GM21423 (cell line): ENCODE results near the gene SPAG5.

Experiments used
- ATAC-seq: cut with Tn5 transposase; IDR thresholded peaks from one replicate; pipeline ENCODE4 v1.9.1; 2021; ENCODE audit warnings: mild to moderate bottlenecking, moderate library complexity; ENCODE audit not compliant: unreplicated experiment

SPAG5 gene

DNA sequence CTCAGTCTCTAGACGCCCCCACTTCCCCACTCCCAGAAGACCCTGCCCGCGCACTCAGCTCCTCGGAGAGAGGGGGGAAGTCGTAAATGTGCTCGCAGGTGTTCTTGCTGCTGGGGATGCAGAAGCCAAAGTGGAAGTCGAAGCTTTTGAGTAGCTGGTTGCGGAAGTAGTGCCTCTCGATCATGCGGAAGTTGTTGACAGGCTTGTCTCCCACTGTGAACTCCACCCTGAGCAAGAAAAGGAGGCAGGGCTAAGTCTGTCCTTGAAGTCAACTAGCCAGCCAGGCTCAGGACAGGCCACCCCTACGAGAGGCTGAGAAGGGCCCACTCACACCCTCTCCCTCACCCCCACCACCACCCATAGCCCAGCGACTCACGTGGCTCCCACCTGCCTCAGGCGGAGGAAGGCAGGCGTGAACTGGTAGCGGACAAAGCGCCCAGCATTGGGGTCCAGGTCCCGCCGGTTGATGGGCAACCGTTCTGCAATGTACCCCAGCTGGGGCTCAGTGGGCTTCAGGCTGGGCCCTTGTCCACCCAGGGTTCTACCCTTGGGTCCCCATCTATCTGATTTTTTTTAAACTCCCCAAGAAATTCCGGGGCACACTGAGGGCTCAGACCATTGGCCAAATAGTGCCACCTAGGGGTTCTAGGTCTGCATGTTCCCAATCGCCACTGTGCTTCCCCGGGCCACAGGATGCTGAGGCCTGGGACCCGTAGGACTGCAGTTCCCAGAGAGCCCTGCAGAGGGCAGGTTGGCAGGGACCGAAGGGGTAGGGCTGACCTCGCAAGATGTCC lies 51.0 kb downstream of the SPAG5 start:
- ATAC-seq, result no peak

DNA sequence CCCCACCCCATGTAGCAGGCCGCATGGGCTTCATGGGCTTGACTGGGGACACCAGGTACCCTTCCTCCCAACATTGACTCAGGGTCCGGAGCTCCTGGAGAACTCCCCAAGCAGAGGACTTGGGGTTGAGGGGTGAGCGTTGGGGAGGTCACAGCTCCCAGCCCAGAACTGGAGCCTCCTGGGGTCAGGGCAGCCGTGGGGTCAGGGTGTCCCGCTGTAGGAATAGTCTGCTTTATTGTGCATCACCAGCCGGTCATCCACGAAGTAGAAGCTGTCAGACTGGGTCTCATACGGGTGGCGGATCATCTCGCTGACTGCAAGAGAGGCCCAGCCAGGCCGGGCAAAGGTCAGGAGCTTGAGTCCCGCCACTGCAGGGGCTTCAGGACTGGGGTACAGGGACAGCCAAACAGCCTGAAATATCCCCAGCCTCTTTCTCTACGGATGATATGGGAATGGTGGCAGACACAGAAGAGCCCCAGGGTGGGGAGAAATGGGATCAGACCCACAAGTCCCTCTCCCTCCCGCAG lies 51.7 kb downstream of the SPAG5 start:
- no peak for ATAC-seq

DNA sequence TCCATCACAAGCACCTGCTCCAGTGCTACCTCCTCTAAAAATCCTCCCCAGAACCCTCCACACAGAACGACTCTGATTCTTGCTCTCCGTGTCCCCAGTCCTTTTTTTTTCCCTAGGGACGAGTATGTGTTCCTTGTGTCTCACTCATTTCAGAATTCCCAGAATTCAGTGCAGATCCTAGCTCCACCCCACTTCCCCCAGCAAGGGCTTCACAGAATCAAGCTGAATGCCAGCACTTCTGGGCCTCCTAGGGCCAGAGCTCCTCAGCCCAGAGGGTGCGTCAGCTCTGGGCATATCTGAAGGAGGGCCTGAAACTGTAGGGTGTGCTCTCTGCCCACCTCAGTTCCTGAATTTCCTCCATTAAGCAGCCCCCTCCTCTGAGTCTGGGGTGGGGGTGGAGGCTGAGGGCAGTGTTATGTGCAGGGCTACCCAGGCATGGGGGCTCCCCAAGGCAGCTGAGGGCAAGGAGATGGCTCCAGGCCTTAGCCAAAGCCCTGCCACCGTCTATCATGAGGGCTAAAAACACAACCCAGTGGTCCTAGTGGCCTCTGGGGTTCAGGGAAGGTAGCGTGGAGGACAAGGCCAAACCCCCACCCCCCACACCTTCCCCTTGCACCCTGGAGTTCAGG lies 52.9 kb downstream of the SPAG5 start:
- no peak for ATAC-seq

DNA sequence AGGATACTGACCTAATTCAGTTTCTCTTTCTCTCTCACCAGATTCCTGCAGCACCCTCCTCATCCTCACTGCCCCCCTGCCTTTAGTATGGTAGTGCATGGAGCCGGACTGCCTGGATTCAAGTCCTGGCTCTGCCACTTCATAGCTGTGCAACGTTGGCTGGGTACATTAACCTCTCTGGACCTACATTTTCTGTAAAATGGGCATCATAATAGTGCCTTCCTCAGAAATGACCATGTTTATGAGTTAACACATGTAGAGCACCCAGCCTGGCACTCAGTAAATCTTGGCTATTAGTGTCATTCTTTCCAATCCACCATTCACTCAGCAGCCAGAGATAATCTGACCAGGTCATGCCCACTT lies 53.7 kb downstream of the SPAG5 start:
- no peak for ATAC-seq

DNA sequence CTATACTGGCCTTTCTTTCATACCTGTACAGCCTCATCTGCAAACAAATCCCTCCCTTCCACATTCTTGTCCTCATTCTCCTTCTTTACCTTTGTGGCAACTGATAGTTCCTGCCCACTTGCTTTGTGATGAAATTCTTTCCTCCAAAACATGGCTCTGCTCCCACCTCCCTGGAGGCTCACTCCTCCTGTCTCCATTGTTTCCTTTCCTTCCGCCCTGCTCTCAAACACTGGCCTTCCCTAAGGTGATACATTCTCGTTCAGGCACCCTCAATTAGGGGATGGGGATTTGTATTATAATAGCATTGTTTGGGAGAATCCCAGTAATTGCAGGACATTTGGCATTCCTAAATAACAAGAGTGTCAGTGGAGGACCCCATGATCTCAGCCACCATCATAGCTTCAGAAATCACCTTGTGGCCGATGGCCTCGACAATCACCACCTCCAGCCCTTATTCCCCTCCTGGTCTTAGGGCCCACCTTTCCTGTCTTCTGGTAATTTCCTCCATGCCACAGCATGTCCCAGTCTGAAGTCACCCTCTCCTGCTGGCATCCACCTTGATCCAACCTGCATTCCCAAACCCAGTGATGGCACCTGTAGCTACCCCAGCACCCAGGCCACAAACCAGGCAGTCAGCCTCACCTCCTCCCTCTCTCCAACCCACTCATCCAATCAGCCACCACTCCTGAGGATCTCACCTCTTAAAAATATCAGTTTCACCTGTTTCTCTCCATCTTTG lies 54.3 kb downstream of the SPAG5 start:
- no peak for ATAC-seq

DNA sequence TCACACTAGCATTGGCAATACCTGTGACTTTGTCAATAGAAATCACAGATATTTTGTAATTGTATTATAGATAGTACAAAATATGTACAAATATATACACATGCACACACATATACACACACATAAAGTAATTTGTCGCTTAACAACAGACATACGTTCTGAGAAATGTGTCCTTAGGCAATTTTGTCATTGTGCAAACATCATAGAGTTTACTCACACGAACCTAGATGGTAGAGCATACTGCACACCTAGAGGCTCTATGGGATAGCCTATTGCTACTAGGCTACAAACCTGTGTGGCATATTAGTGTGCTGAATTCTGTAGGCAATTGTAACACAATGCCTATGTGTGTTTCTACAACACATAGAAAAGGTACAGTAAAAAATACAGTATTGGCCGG lies 57.4 kb downstream of the SPAG5 start:
- ATAC-seq, result no peak

DNA sequence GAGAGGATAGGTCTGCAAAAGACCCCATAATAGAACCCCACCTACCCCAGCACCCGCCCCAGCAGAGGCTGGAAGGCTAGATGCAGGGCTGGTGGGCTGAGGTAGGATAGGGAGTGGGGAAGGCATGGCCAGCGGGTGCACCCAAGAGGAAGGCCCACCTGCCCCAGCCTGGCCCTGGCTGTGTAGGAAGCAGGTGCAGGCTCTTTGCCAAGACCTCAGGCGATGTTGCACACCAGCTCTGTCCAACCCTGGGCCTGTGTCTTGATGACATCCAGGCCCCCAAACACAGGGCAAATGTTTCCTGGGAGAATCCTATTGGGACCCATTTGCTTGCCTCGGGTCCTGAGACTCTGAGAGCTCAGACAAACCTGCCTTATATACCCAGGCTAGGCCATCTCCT lies 58.6 kb downstream of the SPAG5 start:
- no peak for ATAC-seq

DNA sequence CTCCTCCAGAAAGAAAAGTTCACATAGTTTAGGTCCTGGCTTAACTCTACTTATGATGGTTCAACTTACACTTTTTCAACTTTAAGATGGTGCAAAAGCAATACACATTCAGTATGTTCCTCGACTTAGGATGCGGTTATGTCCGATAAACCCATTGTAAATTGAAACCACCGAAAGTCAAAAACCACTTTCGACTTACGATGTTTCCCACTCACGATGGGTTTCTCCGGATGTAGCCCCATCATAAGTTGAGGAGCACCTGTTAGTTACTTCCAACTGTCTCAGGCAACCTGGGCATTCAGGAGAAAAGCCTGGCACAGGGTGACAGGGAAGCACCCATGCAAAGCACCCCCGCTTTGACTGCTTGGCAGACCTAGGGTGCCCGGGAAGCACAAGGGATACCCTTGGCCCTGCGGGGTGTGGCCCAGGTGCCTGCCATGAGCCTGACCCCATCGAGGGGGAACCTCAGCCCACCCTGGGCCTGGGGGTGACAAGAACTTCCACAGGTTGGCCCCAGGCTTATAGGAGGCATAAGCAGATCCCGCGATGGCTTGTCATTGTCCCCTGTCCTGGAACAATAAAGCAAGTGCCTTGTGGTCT lies 60.4 kb downstream of the SPAG5 start:
- ATAC-seq, result no peak

DNA sequence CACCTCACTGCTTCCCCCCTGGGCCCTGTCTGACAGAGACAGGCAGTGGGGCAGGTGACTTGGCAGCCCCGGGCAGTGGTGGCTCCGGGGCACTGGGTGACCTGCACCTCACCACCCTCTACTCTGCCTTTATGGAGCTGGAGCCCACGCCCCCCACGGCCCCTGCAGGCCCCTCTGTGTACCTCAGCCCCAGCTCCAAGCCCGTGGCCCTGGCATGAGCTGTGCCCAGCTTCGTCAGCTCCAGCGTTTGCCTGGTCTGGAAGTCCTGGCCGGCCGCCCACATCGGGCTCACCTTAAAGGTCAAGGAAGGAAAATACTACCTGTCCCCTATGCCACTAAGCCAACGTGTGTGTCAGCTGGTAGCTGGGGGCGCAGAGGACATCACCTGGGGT lies 61.6 kb downstream of the SPAG5 start:
- ATAC-seq, result no peak

DNA sequence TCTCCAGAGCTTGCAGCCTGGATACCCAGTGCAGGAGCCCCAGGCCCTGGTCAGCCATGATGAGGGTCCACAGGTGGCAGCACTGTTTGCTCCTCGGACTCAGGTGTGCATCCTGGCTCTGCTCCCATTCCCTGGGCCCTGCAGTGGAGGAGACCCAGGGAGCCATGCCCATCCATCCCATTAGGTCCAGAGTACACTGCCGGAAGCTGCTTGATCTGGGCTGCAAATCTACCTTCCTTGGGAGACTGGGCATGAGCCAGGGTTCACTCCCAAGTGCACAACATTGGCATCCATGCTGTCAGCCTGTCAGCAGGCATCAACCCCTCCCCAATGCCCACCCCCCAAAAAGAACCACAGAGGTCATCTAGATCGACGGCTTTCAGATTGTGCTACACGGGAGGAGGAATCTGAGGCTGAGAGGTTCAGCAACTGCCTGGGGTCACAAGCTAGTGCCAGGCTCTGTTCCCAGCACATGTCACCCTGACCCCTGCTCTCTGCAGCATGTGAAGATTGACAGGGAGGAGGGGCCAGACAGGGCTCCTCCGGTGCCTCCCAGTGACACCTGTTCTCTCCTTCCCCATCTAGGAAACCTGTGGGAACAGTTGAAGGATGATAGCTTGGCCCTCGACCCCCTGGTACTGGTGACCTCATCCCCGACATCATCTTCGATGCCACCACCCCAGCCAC lies 62.1 kb downstream of the SPAG5 start:
- no peak for ATAC-seq

DNA sequence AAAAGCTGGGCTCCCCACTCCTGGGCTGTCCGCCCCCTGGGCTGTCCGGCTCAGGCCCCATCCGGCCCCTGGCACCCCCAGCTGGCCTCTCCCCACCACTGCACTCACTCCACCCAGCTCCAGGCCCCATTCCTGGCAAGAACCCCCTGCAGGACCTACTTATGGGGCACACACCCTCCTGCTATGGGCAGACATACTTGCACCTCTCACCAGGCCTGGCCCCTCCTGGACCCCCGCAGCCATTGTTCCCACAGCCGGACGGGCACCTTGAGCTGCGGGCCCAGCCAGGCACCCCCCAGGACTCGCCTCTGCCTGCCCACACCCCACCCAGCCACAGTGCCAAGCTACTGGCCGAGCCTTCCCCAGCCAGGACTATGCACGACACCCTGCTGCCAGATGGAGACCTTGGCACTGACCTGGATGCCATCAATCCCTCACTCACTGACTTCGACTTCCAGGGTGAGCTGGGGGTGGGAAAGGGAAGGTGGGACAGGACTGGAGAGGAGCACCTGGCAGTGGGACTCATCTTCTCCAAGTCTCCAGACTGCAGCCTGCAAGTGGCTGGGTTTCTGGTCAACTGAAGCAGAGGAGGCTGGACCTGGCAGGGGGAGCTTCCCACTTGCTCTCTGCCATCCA lies 64.0 kb downstream of the SPAG5 start:
- ATAC-seq, result no peak

DNA sequence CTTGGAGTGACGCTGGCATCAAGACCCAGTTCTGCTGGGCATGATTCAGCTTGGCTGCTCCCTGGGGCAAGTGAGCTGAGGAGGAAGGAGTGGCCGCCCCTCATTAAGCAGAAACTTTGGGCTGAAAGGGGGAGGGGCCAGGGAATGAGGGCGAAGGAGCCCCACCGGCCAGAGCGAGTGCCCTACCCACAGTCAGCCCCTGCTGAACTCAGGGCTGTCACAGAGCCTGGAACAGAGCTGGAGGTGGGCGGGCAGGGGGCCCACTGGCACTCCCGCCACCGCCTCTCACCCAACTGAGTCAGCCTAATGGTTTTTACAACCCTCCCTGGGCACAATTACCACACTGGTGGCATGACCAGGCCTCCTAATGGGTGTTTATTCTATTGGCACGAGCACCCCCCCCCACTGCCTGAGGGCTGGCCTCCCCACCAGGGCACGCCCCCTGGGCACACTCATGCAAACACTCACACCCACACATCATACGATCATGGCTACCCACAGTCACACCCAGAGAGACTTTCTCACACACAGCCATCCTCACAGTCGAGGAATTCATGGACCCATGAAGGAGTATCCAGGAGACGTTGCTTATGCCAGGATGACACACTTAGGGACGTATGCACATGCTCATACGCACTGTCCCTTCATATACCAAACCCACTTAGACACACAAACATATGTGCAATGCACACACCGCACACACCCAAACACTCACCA lies 65.6 kb downstream of the SPAG5 start:
- no peak for ATAC-seq

DNA sequence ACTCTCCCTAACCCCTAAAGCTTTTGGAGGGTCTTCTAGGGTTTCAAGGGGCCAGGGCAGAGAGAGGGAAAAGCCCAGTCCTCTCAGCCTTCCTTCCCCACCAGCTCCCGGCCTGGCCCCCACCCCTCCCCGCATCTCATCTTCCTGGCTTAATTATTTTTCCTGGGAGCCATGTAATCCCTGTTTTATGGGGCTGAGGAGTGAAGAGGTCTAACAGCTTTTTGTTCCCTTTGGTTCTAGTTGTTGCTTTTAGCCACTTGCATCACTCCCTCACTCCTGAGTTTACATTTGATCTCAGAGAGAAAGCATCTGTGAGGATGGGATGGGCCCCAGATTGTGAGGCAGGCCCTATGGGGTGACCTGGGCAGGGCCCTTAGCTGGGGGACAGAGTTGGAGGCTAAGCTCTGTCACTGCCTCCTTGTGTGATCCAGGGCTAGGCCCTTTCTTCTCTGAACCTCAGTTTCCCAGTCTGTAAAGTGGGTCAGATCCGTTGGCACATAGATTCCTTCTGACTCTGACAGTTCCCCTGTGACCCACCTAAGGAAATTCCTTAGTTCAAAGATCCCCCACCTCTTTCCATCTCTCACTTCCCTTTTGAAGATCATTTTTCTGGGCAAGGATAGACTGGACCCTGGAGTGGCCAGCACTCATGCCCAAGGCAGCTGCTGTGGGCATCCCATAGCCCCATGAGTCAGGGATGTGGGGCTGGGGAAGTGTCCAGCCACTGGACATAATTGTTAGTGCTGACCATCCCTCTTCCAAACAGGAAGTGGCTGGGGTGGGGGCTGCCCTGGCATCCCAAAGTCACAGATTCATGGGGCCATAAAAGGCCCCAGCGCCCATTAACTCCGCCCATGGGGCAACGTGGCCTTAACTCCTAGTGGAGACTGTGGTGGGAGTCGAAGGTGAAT lies 66.5 kb downstream of the SPAG5 start:
- ATAC-seq, result no peak

DNA sequence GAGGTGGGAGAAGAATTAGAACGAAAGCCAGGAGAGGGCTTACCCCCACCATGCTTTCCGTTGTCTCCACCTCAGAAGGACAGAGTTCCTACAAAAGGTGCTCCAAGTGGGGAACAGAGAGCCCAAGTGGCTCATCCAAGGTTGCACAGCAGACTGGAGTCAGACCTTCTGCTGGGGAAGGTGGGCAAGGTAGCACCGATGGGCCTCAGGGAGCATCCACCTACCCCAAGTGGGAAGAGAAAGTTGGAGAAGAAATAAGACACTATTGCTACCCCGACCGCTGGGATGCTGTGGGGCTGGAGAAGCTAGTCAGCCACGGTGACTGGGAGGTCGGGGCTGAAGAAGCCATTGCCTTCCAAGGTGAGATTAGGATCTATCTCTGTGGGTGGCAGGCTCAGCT lies 67.9 kb downstream of the SPAG5 start:
- no peak for ATAC-seq

DNA sequence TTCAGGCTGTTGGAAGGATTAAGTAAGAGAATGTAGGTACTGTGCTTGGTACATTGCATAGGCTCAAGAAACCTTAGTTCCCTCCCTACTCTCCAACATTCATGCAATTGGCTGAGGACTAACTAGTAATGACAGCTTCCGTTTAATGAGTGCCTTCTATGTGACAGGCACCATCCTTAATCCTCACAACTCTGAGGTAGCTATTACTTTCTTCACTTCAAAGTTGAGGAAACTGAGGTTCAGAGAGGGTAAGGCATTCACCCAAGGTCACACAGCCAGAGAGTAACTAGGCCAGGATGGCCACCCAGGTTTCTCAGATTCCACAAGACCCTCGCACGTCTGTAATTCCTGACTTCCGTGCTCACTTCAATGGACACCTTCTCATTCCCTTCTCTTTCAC lies 68.6 kb downstream of the SPAG5 start:
- ATAC-seq, result no peak

DNA sequence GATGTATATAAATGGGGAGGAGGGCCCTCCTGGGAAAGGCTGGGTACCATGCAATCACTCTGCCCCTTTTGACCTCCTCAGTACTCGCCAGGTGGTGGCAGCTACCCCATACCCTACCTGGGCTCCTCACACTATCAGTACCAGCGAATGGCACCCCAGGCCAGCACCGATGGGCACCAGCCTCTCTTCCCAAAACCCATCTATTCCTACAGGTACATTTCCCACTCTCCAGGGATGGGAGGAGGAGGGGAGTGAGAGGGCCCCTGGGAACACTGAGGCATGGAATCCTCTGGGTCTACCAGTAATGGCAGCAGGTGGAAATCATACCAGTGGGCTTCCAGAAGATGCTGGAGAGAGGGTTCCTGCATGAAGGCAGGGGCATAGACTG lies 69.8 kb downstream of the SPAG5 start:
- no peak for ATAC-seq

DNA sequence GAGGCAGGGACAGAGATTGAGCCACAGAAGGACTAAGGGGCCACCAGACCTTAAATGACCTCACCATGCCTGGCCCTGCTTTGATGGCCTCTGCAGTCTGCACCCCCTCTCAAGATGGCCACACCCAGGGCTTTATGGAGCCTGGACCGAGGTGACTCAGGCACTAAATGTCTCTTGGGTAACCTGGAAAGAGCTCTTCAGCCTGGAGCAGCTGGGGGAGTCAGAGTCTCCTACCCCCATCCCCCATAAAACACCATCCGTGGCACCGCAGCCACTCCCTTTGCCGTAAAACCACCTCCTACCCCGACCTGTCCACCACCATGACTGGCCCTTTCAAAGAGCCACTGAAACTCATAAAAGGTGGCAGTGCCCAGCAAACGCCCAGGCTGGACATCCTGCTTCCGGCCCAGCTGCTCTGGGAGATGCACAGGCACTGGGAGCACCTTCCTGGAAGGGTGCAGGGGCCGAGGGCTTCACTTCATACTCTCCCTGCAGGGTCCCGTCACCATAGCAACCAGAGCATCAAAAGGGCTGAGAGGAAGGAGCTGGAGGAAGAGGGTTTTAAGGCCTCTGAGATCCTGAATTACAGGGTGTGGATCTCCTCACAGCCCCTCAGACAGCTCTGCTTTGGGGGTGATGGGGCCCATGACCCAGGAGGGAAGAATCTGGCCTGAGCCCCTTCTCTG lies 70.4 kb downstream of the SPAG5 start:
- no peak for ATAC-seq

DNA sequence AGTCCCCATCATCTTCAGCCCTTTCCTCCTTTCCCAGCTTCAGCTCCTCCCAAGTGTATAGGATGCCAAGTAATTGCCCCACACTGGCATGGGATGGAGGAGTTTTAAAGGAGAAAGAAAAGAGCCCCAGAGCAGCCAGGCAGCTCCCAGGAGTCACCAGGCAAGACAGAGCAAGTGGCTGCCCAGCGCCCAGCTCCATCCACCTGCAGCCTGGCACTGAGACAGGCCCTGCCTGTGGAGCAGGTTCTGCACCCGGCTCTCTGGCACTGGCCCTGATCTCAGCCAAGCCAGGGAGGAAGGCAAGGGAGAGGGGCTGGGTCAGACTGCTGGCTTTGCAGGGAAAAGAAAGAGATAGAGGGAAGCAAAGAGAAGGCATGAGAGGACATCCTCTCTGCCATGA lies 71.0 kb downstream of the SPAG5 start:
- no peak for ATAC-seq
